Panc1 (cell line): ENCODE measurements around the gene NCBP1. TPM values are rescaled to one million over a fixed set of nuclear protein-coding genes. Genes with fewer than 3 reads are reported as not detected.

Experiments
- ATAC-seq: fragments of 200-7000 bp; cut with Tn5 transposase; 2 replicates; pipeline ENCODE4 v1.9.1; 2020; ENCODE audit warnings: mild to moderate bottlenecking, moderate library complexity
- BruUV-seq: library from RNA; stranded (reverse); fragments of 400-500 nt; replicated peaks from 2 replicates; lab custom pipeline; 2021; lab: Mats Ljungman, UMichigan
- CTCF ChIA-PET: fragments of 300-600 bp; sonication (Branson Sonifier 250); formaldehyde crosslinking; loops from one replicate; lab custom pipeline; 2022; ENCODE audit warnings: antibody characterized with exemption; lab: Charles Lee
- POLR2A ChIA-PET: fragments of 300-600 bp; sonication (Branson Sonifier 250); formaldehyde crosslinking; loops from one replicate; lab custom pipeline; 2022; ENCODE audit warnings: antibody characterized with exemption; lab: Charles Lee
- DNase-seq: peaks from one replicate; pipeline ENCODE4 v3.0.0-alpha.2; 2010; ENCODE audit warnings: low read depth, low spot score
- H3K27ac ChIP-seq: 2 replicates; pipeline ENCODE4 v1.5.1; 2011; ENCODE audit warnings: mild to moderate bottlenecking, low read length, inconsistent platforms
- H3K27me3 ChIP-seq: fragments of 200-500 bp; sonication (Bioruptor generic); 2 replicates; pipeline ENCODE4 v1.6.0; 2014; ENCODE audit warnings: low read length, inconsistent platforms; ENCODE audit not compliant: control insufficient read depth, insufficient read depth
- H3K36me3 ChIP-seq: fragments of 200-500 bp; sonication (Bioruptor generic); 2 replicates; pipeline ENCODE4 v1.5.1; 2014; ENCODE audit warnings: inconsistent platforms, mild to moderate bottlenecking, low read length, moderate library complexity; ENCODE audit not compliant: control insufficient read depth, insufficient read depth
- H3K4me1 ChIP-seq: 2 replicates; pipeline ENCODE4 v1.5.1; 2011; ENCODE audit warnings: inconsistent platforms, mild to moderate bottlenecking, low read length, moderate library complexity; ENCODE audit not compliant: control insufficient read depth, insufficient read depth
- H3K4me3 ChIP-seq, 2 experiments: 2 replicates each; pipeline ENCODE4 v1.5.1; 2011 to 2012; ENCODE audit warnings: low read depth in 2 of 2, low read length in 2 of 2, mild to moderate bottlenecking in 2 of 2, inconsistent platforms in 1 of 2, moderate library complexity in 1 of 2
- H3K9me3 ChIP-seq: fragments of 200-500 bp; sonication (Bioruptor generic); 2 replicates; pipeline ENCODE4 v1.5.1; 2014; ENCODE audit warnings: low read depth, mild to moderate bottlenecking, inconsistent platforms, low read length, moderate library complexity; ENCODE audit not compliant: control insufficient read depth, insufficient read depth
- POLR2AphosphoS5 ChIP-seq: IDR thresholded peaks from 2 replicates; pipeline ENCODE4 v1.6.1; 2012; ENCODE audit warnings: mild to moderate bottlenecking, low read depth, low read length, moderate library complexity
- REST ChIP-seq, 2 experiments: IDR thresholded peaks; 2 replicates each; pipeline ENCODE4 v1.6.1; 2011 to 2012; ENCODE audit warnings: low read depth in 2 of 2, control low read depth in 1 of 2, low read length in 1 of 2, mild to moderate bottlenecking in 1 of 2, moderate library complexity in 1 of 2; ENCODE audit not compliant: insufficient read depth in 1 of 2
- SIN3A ChIP-seq: IDR thresholded peaks from 2 replicates; pipeline ENCODE4 v1.6.1; 2012; ENCODE audit warnings: low read depth, mild to moderate bottlenecking, low read length, moderate library complexity, borderline replicate concordance; ENCODE audit not compliant: insufficient read depth
- TCF7L2 ChIP-seq: IDR thresholded peaks from 2 replicates; pipeline ENCODE4 v1.6.1; 2011; ENCODE audit warnings: mild to moderate bottlenecking, low read depth, low read length, inconsistent platforms
- in situ Hi-C: cut with HindIII; loops from 2 replicates; pipeline ENCODE4 v1.10.0; 2016; ENCODE audit warnings: low sequenced_read_pairs, low pct_unique_long_range_greater_than_20kb
- intact Hi-C: fragments of 100-400 bp; cut with micrococcal nuclease; formaldehyde crosslinking; loops from one replicate; pipeline ENCODE4 v1.10.0; 2022; ENCODE audit not compliant: unreplicated experiment
- total RNA-seq: library from RNA; stranded (reverse); gene quantifications from one replicate; pipeline ENCODE4 v1.2.1, GENCODE V29; 2021; ENCODE audit not compliant: unreplicated experiment
- TF ChIP-seq, protein P1 (sequence below): fragments of 450-650 bp; IDR thresholded peaks from 2 replicates; pipeline ENCODE4 v1.5.1; 2017; ENCODE audit warnings: mild to moderate bottlenecking

The NCBP1 gene
- total RNA-seq, 1 experiment from 2014 or later, result 30.1 TPM

DNA sequence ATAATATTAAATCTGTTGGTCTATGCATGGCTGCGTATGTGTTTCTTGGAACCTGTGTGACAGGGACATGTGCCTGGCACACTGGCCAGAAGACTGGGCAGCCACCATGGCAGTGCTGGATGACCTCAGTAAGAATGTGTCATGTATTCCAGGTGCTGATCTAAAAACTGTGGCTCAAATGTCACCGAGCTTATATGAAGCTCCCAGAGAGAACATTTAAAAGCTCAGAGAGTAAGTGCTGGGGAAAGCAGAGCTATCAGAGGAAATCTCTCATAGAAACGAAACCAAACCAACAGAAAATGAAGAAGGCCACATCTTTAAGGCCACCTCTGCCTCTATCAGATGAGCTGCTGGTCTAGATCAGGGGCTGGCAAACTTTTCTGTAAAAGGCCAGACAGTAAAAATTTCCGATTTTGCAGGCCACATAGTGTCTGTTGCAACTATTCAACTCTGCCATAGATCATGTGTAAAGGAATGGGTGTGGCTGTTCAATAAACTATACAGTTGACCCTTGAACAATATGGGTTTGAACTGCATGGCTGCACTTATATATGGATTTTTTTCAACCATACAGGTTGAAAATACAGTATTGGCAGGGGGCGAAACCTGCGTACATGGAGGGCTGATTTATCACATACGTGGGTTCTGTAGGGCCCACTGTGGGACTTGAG, 32.3 kb upstream of the NCBP1 start:
- BruUV-seq, result no TSS peak
- no peak for TF ChIP-seq SIN3A
- no peak for TF ChIP-seq REST (IDR thresholded peaks at IDR 0.05; ENCODE audit: insufficient read depth in 1 of 2, low read depth in 2 of 2, low read length in 1 of 2)
- TF ChIP-seq POLR2AphosphoS5, result no peak
- TF ChIP-seq TCF7L2, result no peak
- TF ChIP-seq, protein P1, sequence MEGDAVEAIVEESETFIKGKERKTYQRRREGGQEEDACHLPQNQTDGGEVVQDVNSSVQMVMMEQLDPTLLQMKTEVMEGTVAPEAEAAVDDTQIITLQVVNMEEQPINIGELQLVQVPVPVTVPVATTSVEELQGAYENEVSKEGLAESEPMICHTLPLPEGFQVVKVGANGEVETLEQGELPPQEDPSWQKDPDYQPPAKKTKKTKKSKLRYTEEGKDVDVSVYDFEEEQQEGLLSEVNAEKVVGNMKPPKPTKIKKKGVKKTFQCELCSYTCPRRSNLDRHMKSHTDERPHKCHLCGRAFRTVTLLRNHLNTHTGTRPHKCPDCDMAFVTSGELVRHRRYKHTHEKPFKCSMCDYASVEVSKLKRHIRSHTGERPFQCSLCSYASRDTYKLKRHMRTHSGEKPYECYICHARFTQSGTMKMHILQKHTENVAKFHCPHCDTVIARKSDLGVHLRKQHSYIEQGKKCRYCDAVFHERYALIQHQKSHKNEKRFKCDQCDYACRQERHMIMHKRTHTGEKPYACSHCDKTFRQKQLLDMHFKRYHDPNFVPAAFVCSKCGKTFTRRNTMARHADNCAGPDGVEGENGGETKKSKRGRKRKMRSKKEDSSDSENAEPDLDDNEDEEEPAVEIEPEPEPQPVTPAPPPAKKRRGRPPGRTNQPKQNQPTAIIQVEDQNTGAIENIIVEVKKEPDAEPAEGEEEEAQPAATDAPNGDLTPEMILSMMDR, result no peak
- H3K36me3 ChIP-seq, result peaks cover 3% of the 10 kb centered on the region; the same call in 1 of the 2 replicates
- no peak for ATAC-seq
- H3K9me3 ChIP-seq, result no peaks in the 10 kb centered on the region
- in situ Hi-C loops (no loop called here), intact Hi-C loops (no loop called here)
- CTCF ChIA-PET, result no interaction called here
- no peak for DNase-seq
- H3K4me1 ChIP-seq, result no peaks in the 10 kb centered on the region
- H3K4me3 ChIP-seq, result no peak overlapping the region
- no peaks in the 10 kb centered on the region for H3K27me3 ChIP-seq
- POLR2A ChIA-PET, result no interaction called here
- no peak overlapping the region for H3K27ac ChIP-seq

DNA sequence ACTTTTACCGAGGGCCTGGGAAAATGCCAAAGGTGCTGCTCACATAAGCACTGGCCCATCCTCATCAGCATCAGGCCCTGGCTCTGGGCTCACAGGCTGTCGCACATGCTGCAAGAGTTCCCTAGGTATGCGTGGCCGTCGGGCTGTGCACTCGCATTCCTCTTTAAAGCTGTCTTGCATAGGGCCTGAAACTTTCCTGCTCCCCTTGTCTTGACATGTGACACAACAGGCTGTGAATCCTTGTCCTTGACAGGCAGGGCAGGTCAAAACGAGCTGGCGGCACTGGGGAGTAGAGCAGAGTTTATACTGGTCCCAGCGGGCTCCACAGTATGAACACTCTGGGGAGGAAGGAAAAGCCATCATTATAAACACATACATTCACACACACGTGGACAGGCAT, 31.2 kb upstream of the NCBP1 start:
- in situ Hi-C loops, result no loop called here
- intact Hi-C loops, result no loop called here

More for the DNA sequence above, 31.2 kb upstream of the NCBP1 start:
- DNase-seq (no peak), ATAC-seq (no peak)
- H3K27ac ChIP-seq, result no peak overlapping the region
- H3K4me3 ChIP-seq, result no peak overlapping the region
- ChIA-PET CTCF (no interaction called here), POLR2A (no interaction called here)
- BruUV-seq, result no TSS peak
- H3K9me3 ChIP-seq, result no peaks in the 10 kb centered on the region
- TF ChIP-seq, protein P1, result no peak
- TF ChIP-seq TCF7L2 (no peak), REST (IDR thresholded peaks at IDR 0.05; ENCODE audit: insufficient read depth in 1 of 2, low read depth in 2 of 2, low read length in 1 of 2) (no peak), POLR2AphosphoS5 (no peak), SIN3A (no peak)
- H3K27me3 ChIP-seq, result no peaks in the 10 kb centered on the region
- H3K4me1 ChIP-seq, result no peaks in the 10 kb centered on the region
- H3K36me3 ChIP-seq, result peaks cover 3% of the 10 kb centered on the region; the same call in 1 of the 2 replicates
